B cell (primary cell): ENCODE results near the gene TBRG4. TPM values are rescaled to one million over a fixed set of nuclear protein-coding genes. Genes with fewer than 3 reads are reported as not detected.

Experiments
- ATAC-seq: fragments of 200-7000 bp; cut with Tn5 transposase; one replicate; pipeline ENCODE4 v1.10.0; 2021; ENCODE audit warnings: low read depth, mild to moderate bottlenecking, moderate number of reproducible peaks, moderate library complexity
- CTCF ChIA-PET: fragments of 350-600 bp; sonication (Branson Sonifier 250); formaldehyde crosslinking; loops from one replicate; lab custom pipeline; 2021; ENCODE audit warnings: antibody characterized with exemption, inconsistent platforms; lab: Charles Lee
- POLR2A ChIA-PET: fragments of 350-600 bp; sonication (Branson Sonifier 250); formaldehyde crosslinking; loops from one replicate; lab custom pipeline; 2021; ENCODE audit warnings: antibody characterized with exemption; lab: Charles Lee
- DNase-seq: peaks from one replicate; pipeline ENCODE4 v3.0.0; 2013
- H2AFZ ChIP-seq: 2 replicates; pipeline ENCODE4 v1.6.1; 2012; ENCODE audit warnings: mild to moderate bottlenecking, low read depth, low read length; ENCODE audit not compliant: insufficient read depth, poor library complexity, severe bottlenecking
- H3K27ac ChIP-seq, 2 donors: 1 replicate in 1 of 2; 2 replicates in 1 of 2; pipeline ENCODE4 v1.5.1; 2012 to 2013; ENCODE audit warnings: low read length in 2 of 2, mild to moderate bottlenecking in 2 of 2, moderate library complexity in 1 of 2
- H3K27me3 ChIP-seq, 4 experiments: fragments of 200-600 bp in 1 of 4; sonication (generic) in 1 of 4; replicated peaks in 1 of 4; 1 replicate in 2 of 4; 2 replicates in 2 of 4; pipeline versions ENCODE4 v1.6.1 to v1.7.0; 2013 to 2016; ENCODE audit warnings: low read length in 3 of 4, mild to moderate bottlenecking in 2 of 4, mixed read lengths in 1 of 4, moderate library complexity in 1 of 4; ENCODE audit not compliant: insufficient read depth in 4 of 4, control insufficient read depth in 3 of 4; ENCODE audit errors: control extremely low read depth in 1 of 4
- H3K36me3 ChIP-seq, 2 experiments: replicated peaks in 1 of 2; 1 replicate in 1 of 2; 2 replicates in 1 of 2; pipeline versions ENCODE4 v1.6.1 to v1.7.1; 2013; ENCODE audit warnings: low read length in 1 of 2; ENCODE audit not compliant: insufficient read depth in 2 of 2, control insufficient read depth in 1 of 2; ENCODE audit errors: control extremely low read depth in 1 of 2, extremely low read depth in 1 of 2
- H3K4me1 ChIP-seq, 2 donors: fragments of 200-600 bp in 1 of 2; sonication (generic) in 1 of 2; 1 replicate in 1 of 2; 2 replicates in 1 of 2; pipeline versions ENCODE4 v1.5.1 to v1.6.1; 2013 to 2017; ENCODE audit warnings: low read length in 2 of 2; ENCODE audit not compliant: control insufficient read depth in 2 of 2, insufficient read depth in 2 of 2
- H3K4me2 ChIP-seq: replicated peaks from 2 replicates; pipeline ENCODE3; 2012; ENCODE audit warnings: mild to moderate bottlenecking, low read depth, low read length; ENCODE audit not compliant: poor library complexity, severe bottlenecking
- H3K4me3 ChIP-seq, 5 experiments: fragments of 200-600 bp in 1 of 5; sonication (generic) in 1 of 5; 1 replicate in 3 of 5; 2 replicates in 2 of 5; pipeline versions ENCODE4 v1.5.1 to v1.7.0; 2011 to 2016; ENCODE audit warnings: low read length in 4 of 5, mild to moderate bottlenecking in 4 of 5, low read depth in 2 of 5, control low read depth in 1 of 5, moderate library complexity in 1 of 5; ENCODE audit not compliant: insufficient read depth in 1 of 5; ENCODE audit errors: control extremely low read depth in 1 of 5, extremely low read depth in 1 of 5
- H3K79me2 ChIP-seq: fragments of 200-600 bp; sonication (generic); one replicate; pipeline ENCODE4 v1.6.0; 2016; ENCODE audit warnings: low read length; ENCODE audit not compliant: control insufficient read depth, insufficient read depth
- H3K9ac ChIP-seq: fragments of 200-600 bp; sonication (generic); 2 replicates; pipeline ENCODE4 v1.6.1; 2017; ENCODE audit warnings: mild to moderate bottlenecking, low read length, moderate library complexity
- H3K9me3 ChIP-seq, 3 donors: one replicate each; pipeline versions ENCODE4 v1.6.1 to v1.7.1; 2013; ENCODE audit warnings: low read length in 2 of 3; ENCODE audit not compliant: control insufficient read depth in 2 of 3, insufficient read depth in 1 of 3; ENCODE audit errors: control extremely low read depth in 1 of 3
- H4K20me1 ChIP-seq: 2 replicates; pipeline ENCODE4 v1.6.0; 2012; ENCODE audit warnings: mild to moderate bottlenecking, low read length; ENCODE audit not compliant: insufficient read depth, control insufficient read depth, poor library complexity, severe bottlenecking
- H3K27ac Mint-ChIP-seq: one replicate; pipeline ENCODE4 v1.8.0; 2021; ENCODE audit warnings: mixed read lengths
- H3K27me3 Mint-ChIP-seq: one replicate; pipeline ENCODE4 v1.8.0; 2021; ENCODE audit warnings: mixed read lengths
- H3K4me1 Mint-ChIP-seq: one replicate; pipeline ENCODE4 v1.8.0; 2021; ENCODE audit warnings: mixed read lengths
- H3K4me3 Mint-ChIP-seq: one replicate; pipeline ENCODE4 v1.8.0; 2021; ENCODE audit warnings: mixed read lengths
- H3K9me3 Mint-ChIP-seq: one replicate; pipeline ENCODE4 v1.8.0; 2022; ENCODE audit warnings: mixed read lengths; ENCODE audit not compliant: insufficient read depth
- CTCF ChIP-seq: fragments of 200-600 bp; IDR thresholded peaks from one replicate; pipeline ENCODE4 v1.8.0; 2022; ENCODE audit warnings: antibody characterized with exemption, mild to moderate bottlenecking
- EZH2 ChIP-seq: IDR thresholded peaks from 2 replicates; pipeline ENCODE4 v1.6.1; 2012; ENCODE audit warnings: borderline replicate concordance, low read depth, mild to moderate bottlenecking, moderate library complexity, low read length; ENCODE audit not compliant: insufficient read depth, poor library complexity, severe bottlenecking
- WGBS: methylation state at CpG from one replicate; pipeline ENCODE4 v1.1.5; 2013; ENCODE audit warnings: missing lambda C conversion rate; ENCODE audit not compliant: insufficient coverage; 5-methylcytosine and 5-hydroxymethylcytosine counted together
- intact Hi-C: fragments of 100-400 bp; cut with micrococcal nuclease; formaldehyde crosslinking; loops from one replicate; pipeline ENCODE4 v1.10.0; 2022
- polyA plus RNA-seq: library from polyadenylated mRNA; depleted of rRNA; stranded (reverse); fragments of >200 nt; gene quantifications from 2 replicates; pipeline ENCODE4 v1.2.3, GENCODE V29; 2012
- total RNA-seq, 2 donors: library from RNA; stranded (reverse); fragments of 120-200 nt in 1 of 2; gene quantifications; 1 replicate in 1 of 2; 2 replicates in 1 of 2; pipeline versions ENCODE4 v1.2.3 to v1.2.4, GENCODE V29; 2013 to 2022

The TBRG4 gene
- total and polyA plus RNA-seq, 2 donors (not counting 1 experiment from before 2014, with no cell fraction given), result 92.8 to 111 TPM

DNA sequence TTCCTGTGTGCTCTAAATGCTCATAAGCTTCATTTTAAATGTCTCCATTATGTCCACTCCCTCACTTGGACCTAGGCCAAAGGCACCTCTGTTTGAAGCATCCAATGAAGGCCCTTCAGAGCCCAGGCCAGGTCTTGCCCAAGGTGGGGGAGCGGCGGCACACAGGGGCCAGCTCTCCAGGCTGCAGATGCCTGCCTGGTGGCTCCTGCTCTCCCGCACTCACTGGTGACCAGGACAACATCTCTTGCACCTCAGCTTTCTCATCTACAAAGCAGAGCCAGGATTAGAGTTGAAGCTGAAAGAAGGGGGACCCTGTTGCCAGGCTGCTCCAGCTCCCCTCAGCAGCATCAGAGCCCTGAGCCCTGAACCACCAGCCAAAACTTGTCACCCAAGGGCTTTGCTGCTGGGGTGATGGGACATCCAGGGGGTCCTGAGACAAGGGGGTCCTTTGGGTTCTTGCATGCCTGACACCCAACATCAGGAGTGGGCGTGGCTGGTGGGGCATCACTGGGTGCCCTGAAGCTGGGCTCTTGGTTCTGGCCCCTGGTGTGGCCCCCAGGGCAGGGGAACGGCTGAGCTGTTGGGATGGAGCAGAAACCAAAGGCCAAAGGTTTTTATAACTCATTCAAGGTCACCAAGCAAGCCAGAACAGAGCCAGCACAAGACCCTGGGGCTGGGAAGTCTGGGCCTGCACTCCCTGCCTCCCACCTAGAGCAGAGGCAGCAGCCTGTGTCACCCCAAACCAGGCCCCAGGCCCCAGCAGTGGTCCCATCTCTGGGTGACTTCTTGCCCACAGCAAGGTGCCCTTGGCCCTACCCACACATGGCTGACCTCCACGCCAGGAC is 24.0 kb downstream of the TBRG4 start:
- Histone ChIP-seq H4K20me1 (no peaks in the 10 kb centered on the region), H3K27ac (no peak overlapping the region), H3K9me3 (peaks cover 0 to 4% (median 0%) of the 10 kb centered on the region in 3 donors), H3K79me2 (no peaks in the 10 kb centered on the region), H3K36me3 (no peaks in the 10 kb centered on the region), H2AFZ (no peak overlapping the region), H3K4me2 (peak overlapping the region; percentile 94), H3K27me3 (peaks cover 0 to 26% (median 7%) of the 10 kb centered on the region in 4 experiments), H3K4me1 (peaks cover 14% of the 10 kb centered on the region in 2 donors), H3K4me3 (no peak overlapping the region), H3K9ac (no peak overlapping the region)
- DNase-seq (no peak), ATAC-seq (no peak)
- Mint-ChIP-seq H3K4me1 (peaks cover 14% of the 10 kb centered on the region), H3K9me3 (peaks cover under 1% of the 10 kb centered on the region), H3K27me3 (peaks cover 9% of the 10 kb centered on the region), H3K27ac (no peak overlapping the region), H3K4me3 (peak overlapping the region; percentile 73)
- TF ChIP-seq EZH2, result no peak
- TF ChIP-seq CTCF, result no peak
- WGBS, result 92% methylated on average over 6 of the region's 6 CpGs
- intact Hi-C loops, result no loop called here
- POLR2A ChIA-PET, result no interaction called here
- CTCF ChIA-PET, result interaction anchor here (1.0 kb wide), 1 partner anchor 24 kb away, joined by 3 read pairs; no protein-coding TSS in a partner anchor
